GM12892 (cell line): ENCODE results near the gene PDE3B.

Experiments used
- POLR2A ChIP-seq: IDR thresholded peaks from 2 replicates; pipeline ENCODE4 v1.6.1; 2011; ENCODE audit warnings: low read depth, low read length, control low read depth
- POLR2AphosphoS5 ChIP-seq: IDR thresholded peaks from 2 replicates; pipeline ENCODE4 v1.6.1; 2011; ENCODE audit warnings: low read depth, low read length, control low read depth
- TAF1 ChIP-seq: IDR thresholded peaks from 2 replicates; pipeline ENCODE4 v1.6.1; 2011; ENCODE audit warnings: low read depth, mild to moderate bottlenecking, control low read depth, low read length, borderline replicate concordance

DNA sequence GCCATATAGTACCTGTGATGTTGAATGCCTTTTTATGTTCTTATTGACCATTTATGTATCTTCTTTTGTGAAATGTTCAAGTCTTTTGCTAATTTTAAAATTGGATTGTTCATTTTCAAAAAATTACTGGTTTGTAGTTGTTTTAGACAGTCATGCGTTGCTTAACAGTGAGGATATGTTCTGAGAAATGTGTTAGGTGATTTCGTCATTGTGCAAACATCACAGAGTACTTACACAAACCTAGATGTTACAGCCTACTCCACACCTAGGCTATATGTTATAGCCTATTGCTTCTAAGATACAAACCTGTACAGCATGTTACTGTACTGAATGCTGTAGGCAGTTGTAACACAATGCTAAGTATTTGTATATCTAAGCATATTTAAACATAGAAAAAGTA lies 32.5 kb downstream of the PDE3B start:
- no peak for TF ChIP-seq POLR2A
- TF ChIP-seq POLR2AphosphoS5, result no peak
- TF ChIP-seq TAF1, result no peak
